ENCODE results near the gene OR9G1.
"Not testable (repeated sequence)": the region's sequence is repeated elsewhere in the genome, so short reads cannot be mapped to it uniquely, and the experiment has no call there.

OR9G1 gene, protein sequence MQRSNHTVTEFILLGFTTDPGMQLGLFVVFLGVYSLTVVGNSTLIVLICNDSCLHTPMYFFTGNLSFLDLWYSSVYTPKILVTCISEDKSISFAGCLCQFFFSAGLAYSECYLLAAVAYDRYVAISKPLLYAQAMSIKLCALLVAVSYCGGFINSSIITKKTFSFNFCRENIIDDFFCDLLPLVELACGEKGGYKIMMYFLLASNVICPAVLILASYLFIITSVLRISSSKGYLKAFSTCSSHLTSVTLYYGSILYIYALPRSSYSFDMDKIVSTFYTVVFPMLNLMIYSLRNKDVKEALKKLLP

DNA sequence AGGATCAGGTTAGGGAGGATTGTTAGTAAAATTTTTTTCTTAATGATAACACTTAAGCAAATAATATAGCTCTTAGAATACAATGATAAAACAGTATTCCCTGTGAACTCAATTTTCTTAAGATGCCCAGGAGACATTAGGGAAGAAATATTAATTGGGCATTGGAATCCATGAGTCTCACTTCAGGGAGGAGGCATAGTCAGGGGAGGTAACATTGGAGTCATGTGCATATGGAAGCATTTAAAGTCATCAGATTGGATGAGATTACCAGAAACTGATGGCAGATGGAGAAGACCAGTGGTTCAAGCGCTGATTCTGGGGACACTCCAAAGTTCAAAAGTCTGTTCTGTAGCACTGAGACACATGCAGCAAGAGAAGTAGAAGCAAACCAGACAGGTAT, at the start of gene OR9G1:
TSS of gene OR9G1 (plus strand) at position 301 of the 400 bp plus-strand sequence. CDS start 1,293 bp downstream, outside the sequence.
- DNase-seq: no peak

DNA sequence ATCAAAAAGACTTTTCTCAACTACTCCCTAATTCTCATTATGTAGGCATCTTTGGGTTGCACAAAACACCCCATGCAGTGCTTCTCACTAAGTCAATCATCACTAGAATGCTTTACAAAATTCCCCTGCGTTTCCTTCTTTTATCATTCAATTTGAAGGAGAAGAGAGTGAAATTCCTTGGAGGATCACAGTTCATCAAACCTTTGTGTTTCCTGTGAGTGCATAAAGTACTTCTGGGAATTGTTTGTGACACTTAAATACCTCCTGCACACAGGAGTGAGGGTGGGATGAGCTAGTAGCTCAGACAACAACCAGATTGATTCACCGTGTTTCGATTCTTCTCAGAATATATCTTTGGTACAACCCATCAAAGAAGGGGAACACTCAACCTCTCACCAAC, 39.1 kb upstream of the OR9G1 start:
- DNase-seq: no peak

DNA sequence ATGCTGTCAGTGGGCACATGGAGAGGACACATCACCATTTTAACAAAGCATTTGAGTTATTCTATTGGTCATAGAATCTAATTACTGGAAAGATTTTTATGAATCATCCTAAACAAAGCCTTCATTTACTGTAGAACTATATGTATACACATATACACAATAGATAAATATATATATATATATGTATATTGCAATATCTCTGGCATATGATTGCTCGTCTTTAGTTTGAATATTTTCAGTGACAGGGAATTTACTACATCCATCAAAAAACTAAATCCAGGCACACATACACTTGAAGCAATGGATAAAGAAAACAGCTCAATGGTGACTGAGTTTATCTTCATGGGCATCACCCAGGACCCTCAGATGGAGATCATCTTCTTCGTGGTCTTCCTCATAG, 35.5 kb upstream of the OR9G1 start, which contains the start of gene OR5AR1:
TSS of gene OR5AR1 (plus strand) at position 301 of the 400 bp plus-strand sequence. CDS start at position 301, 0 bp downstream.
- no peak for DNase-seq

DNA sequence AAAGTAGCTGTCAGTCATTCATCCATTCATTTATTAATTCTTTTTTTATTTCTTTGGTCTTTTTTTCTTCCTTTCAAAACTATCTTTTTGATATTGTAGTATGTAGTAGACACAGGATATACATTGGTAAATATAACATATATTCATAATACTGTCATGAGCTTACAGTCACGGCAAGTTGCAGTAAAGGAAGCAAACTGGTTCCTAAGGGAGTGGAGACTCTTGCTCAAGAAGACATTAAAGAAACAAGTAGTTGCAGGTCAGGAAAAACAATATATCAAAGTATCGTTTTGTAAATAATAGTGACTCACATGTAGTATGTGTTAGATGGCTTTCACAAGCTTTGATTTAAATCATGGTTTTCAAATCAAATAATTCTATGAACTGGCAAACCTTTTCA, 27.9 kb upstream of the OR9G1 start:
- no peak for DNase-seq

DNA sequence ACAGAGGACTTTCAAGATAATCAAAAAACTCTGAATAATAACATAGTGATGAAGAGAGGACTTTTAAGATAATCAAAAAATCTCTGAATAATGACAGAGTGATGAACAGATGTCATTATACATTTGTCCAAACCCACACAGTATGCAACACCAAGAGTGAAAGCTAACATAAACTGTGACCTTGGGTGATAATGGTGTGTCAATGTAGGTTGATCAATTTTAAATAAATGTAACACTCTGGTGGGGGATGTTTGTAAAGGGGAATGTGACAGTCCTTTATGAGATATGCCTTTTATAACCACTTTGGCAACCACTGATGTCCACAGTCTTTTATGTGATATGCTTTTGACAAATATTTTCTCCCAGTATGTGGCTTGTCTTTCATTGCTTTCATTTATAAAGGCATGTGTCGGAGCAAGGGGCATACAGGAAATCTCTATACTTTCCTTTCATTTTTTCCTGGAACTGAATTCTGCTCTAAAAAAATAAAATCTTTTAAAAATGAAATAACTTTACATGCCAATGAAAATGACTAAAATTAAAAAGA, 10.3 kb upstream of the OR9G1 start:
- no peak for DNase-seq

DNA sequence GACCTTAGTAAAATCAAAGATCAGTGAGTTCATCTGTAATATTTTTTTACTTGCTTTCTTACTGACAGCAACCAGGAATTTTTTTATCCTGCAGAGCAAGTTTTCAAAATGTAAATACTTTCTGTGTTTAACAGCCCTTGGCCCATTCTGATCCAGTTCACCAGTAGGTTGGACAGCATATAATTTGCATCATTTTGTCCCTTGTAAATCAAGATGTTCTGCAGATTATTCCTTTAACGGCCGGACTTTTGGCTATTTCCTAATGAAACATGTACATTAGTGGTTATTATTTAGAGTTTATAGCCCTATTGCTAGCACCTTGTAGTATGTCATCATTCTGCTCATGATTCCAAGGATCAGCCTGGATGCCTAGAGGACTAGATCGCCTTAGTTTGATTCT, 7.7 kb upstream of the OR9G1 start:
- not testable (repeated sequence) for DNase-seq

DNA sequence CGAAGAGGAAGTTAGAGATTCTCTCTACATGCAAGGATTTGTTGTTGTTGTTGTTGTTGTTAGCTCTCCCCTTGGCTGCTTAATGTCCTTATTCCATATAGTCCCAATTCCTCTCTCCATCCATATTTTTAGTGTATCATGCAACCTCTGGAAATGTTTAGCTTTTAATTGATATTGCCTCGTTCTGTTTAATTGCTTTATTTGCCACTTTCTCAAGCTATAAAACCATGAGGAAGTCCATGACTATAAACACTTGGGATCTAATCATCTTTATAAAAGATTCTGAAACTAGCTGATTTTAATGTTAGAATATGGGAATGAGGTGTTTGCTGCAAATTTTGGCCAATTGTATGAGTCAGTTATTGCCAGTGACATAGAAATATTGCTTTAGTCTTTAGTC, 5.5 kb upstream of the OR9G1 start:
- DNase-seq: no peak

DNA sequence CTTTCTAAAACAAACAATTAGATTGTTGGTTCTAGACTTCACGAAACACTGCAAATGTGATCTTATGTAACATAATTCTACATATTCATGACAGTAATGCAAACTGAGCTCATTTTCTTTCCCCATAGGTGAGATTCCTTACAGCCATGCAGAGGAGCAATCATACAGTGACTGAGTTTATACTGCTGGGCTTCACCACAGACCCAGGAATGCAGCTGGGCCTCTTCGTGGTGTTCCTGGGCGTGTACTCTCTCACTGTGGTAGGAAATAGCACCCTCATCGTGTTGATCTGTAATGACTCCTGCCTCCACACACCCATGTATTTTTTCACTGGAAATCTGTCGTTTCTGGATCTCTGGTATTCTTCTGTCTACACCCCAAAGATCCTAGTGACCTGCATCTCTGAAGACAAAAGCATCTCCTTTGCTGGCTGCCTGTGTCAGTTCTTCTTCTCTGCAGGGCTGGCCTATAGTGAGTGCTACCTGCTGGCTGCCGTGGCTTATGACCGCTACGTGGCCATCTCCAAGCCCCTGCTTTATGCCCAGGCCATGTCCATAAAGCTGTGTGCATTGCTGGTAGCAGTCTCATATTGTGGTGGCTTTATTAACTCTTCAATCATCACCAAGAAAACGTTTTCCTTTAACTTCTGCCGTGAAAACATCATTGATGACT, 1.5 kb downstream of the OR9G1 start:
- DNase-seq: no peak

DNA sequence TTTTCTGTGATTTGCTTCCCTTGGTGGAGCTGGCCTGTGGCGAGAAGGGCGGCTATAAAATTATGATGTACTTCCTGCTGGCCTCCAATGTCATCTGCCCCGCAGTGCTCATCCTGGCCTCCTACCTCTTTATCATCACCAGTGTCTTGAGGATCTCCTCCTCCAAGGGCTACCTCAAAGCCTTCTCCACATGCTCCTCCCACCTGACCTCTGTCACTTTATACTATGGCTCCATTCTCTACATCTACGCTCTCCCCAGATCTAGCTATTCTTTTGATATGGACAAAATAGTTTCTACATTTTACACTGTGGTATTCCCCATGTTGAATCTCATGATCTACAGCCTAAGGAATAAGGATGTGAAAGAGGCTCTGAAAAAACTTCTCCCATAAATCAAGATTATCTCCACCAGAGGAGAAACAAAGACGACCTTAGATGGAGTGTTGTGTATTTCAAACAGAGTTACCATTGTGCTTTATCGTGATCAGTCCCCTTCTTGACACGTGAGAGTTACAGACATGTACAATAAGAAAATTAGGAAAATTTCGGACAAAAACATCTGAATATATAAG, 2.1 kb downstream of the OR9G1 start:
- no peak for DNase-seq

DNA sequence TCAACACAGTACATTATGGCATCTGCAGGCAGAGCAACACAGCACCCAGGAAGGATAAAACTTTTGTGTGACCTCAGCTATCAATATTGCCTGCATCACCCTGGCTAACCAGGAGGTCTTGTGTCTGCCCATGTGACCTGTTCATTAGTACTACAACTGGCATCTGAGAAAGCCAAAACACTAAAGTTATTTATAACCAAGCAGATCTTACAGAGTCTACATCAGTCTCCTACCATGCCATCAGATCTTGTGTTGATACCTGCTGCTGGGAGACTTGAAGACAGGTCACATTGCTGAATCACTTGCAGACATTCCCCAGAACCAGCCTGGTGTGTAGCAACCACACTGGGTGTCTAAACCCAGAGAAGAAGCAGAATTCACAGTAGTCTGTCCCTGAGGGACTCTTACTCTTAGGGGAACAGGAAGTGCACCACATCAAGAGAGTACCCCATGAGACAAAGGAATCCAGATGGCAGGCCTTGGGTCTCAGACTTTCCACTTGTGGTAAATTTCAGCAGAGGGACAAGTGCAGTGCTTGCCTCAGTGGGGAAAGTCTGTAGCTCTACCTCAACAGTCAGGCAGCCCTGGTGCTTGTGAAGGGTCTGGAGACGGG, 7.0 kb downstream of the OR9G1 start:
- DNase-seq: no peak

DNA sequence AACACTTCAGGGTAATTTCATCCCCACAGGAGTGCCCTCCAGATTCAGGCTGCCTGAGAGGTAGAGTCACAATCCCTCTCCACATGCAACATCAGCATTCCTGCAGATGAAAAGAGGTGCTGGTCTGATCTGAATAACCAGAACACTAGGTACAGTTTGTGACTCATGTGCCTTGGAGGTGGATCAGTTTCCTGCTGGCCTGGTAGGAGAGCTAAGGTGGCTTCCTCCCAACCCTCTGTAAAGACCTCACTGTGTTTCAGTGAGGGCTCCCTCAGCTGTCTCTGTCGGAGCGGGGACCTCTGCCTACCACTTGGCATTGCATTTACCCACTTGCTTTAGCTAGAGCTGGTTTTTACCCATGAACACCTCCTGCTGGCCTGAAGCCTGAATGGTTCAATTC, 7.6 kb downstream of the OR9G1 start:
- DNase-seq: no peak

DNA sequence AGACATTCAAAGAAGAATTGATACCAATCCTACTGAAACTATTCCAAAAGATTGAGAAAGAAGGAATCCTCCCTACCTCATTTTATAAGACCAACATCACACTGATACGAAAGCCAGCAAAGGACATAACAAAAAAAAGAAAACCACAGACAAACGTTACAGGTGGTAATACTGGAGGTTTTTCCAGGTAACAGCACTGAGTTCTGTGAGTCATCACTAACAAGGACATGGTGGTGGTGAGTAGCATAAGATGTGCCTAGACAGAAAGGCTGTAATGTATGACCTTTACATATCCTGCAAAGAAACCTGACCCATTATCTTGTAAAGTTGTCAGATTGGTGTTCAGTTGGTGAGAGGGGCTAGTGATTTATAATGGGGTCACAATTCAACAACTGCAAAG, 15.3 kb downstream of the OR9G1 start:
- DNase-seq: no peak

DNA sequence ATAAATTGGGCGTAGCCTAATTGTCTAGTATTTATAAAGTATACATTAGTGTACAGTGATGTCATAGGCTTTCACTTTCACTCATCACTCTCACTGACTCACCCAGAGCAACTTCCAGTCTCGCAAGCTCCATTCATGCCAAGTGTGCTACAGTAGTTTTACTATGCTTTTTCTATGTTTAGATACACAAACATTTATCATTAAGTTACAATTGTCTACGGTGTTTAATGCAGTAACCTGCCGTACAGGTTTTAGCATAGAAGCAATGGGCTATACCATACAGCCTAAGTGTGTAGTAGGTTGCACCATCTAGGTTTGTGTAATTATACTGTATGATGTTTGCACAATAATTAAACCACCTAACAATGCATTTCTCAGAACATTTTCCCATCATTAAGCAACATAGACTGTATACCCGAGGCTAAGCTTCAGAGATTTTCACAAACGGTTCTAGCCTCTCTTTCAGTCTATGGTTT, 17.5 kb downstream of the OR9G1 start:
- DNase-seq: no peak

DNA sequence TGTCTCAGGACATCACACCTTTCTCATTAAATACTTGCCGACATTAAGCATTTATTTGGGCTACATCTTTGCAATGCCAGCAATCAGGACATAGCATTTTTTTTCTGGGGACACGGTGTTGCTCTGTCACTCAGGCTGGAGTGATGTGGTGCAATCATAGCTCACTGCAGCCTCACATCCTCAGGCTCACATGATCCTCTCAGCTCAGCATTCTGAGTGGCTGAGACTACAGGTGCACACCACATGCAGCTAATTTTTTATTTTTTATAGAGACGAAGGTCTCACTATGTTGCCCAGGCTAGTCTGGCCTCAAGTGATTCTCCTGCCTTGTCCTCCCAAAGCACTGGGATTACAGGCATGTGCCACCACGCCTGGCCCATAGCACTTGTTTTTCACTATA, 21.6 kb downstream of the OR9G1 start:
- DNase-seq: no peak

DNA sequence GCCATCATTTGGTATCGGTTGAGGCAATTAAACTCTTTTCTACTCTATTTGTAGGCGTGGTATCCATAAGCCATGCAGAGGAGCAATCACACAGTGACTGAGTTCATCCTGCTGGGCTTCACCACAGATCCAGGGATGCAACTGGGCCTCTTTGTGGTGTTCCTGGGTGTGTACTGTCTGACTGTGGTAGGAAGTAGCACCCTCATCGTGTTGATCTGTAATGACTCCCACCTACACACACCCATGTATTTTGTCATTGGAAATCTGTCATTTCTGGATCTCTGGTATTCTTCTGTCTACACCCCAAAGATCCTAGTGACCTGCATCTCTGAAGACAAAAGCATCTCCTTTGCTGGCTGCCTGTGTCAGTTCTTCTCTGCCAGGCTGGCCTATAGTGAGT, 41.2 kb downstream of the OR9G1 start:
- DNase-seq: no peak

DNA sequence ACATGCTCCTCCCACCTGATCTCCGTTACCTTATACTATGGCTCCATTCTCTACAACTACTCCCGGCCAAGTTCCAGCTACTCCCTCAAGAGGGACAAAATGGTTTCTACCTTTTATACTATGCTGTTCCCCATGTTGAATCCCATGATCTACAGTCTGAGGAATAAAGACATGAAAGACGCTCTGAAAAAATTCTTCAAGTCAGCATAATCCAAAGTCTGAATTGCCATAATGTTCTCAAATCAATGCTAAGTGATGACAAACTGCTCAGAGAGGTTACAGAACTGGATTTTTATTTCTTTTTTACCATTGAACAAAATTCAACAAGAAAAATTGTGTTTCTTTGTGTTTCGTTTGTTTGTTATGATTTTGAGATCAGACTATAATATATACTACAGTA, 42.0 kb downstream of the OR9G1 start:
- DNase-seq: no peak

DNA sequence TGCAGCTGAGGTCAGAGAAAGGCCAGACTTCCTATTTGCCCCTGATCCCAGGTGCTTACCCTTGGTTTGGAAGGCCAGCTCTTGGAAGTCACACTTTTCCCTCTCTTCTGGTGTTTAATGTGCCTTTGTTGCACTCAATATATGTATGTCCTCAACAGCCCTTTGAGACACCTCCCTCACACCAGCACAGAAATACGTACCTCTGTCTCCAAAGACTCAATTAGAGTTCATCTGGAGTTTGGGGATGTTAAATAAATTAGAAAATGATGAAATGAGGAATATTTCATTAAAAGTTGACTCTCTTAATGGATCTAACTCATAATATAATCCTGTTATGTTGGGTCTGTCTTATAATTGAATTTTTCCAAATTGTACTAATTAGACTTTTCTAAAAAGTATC, 49.7 kb downstream of the OR9G1 start, which contains the start of gene OR9G4:
TSS of gene OR9G4 (minus strand) at position 101 of the 400 bp plus-strand sequence. CDS start 4,931 bp downstream, outside the sequence.
- DNase-seq: no peak

DNA sequence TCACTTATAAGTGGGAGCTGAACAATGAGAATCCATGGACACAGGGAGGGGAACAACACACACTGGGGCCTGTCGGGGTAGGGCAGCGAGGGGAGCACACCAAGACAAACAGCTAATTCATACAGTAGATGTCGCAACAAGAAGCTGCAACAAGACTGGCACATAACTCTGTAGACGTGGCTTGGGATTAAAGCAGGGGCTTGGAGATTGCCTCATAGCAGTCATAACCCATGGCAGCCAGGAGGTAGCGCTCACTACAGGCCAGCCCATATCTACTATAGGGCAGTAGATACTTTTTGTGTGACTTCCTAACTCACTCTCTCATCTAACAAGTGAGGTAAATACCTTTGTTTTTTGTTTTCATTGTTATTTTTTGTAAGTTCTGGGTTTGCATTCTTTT, 51.3 kb downstream of the OR9G1 start:
- no peak for DNase-seq

DNA sequence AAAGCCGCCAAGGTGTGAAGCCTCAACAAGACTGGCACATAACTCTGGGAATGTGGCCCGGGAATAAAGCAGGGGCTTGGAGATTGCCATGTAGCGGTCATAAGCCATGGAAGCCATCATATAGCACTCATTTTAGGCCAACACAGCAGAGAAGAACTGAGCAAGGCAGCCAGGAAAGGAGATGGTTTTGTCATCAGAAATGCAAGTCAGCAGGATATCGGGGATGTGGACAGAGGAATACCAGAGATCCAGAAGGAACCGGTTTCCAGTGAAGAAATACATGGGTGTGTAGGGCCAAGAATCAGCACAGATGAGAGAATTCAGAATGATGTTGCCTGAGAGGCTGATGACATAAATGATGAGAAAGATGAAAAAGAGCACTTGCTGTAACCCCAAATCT, 52.6 kb downstream of the OR9G1 start:
- DNase-seq: no peak

Measured in femur (tissue), 1 donor.